Stimulated activated naive CD8-positive, alpha-beta T cell treated with anti-CD3 and anti-CD28 coated beads, Interleukin-15, Interleukin-2, amounts not matched to agents 100 U/mL and 50 U/mL, for 24 hours (primary cell): Measurements from ENCODE around the gene FOLR3.
A peak's percentile ranks its signal among the peaks of the same experiment; 100 is the strongest.
"Not testable (repeated sequence)": the region's sequence is repeated elsewhere in the genome, so short reads cannot be mapped to it uniquely, and the experiment has no call there.

Experiments
- ATAC-seq: fragments of 150-1000 bp; cut with Tn5 transposase; one replicate; pipeline ENCODE4 v1.10.0; 2021
- DNase-seq: peaks from one replicate; pipeline ENCODE4 v3.0.0; 2021

Gene FOLR3

GRCh38 chr11:72123117-72123653 lies 12.3 kb upstream of the FOLR3 start:
- ATAC-seq (no peak), DNase-seq (no peak)

GRCh38 chr11:72124046-72124445 lies 11.5 kb upstream of the FOLR3 start:
- no peak for ATAC-seq
- no peak for DNase-seq

- DNase-seq = no peak
- no peak for ATAC-seq
Observed at GRCh38 chr11:72125956-72126355, 9.6 kb upstream of the FOLR3 start.

GRCh38 chr11:72127923-72128322 lies 7.6 kb upstream of the FOLR3 start:
- DNase-seq = no peak

GRCh38 chr11:72129381-72129780 lies 6.1 kb upstream of the FOLR3 start:
- ATAC-seq (no peak), DNase-seq (no peak)

More at GRCh38 chr11:72127923-72128322, 7.6 kb upstream of the FOLR3 start:
- no peak for ATAC-seq

- DNase-seq (no peak), ATAC-seq (no peak)
Observed at GRCh38 chr11:72132646-72133045, 2.9 kb upstream of the FOLR3 start.

GRCh38 chr11:72135891-72136683 lies 562 bp downstream of the FOLR3 start:
- no peak for DNase-seq
- ATAC-seq = no peak

GRCh38 chr11:72136684-72137262 lies 1.2 kb downstream of the FOLR3 start:
- ATAC-seq (peak; percentile 25), DNase-seq (no peak)

- DNase-seq (no peak), ATAC-seq (no peak)
Observed at GRCh38 chr11:72138821-72139390, 3.4 kb downstream of the FOLR3 start.

- ATAC-seq = no peak
- no peak for DNase-seq
Observed at GRCh38 chr11:72139500-72139899, 4.0 kb downstream of the FOLR3 start.

- ATAC-seq (peak; percentile 17), DNase-seq (no peak)
Observed at GRCh38 chr11:72140661-72141060, 5.1 kb downstream of the FOLR3 start.

GRCh38 chr11:72141066-72141465 lies 5.5 kb downstream of the FOLR3 start:
- DNase-seq = peak; percentile 23
- peak; percentile 76 for ATAC-seq

- not testable (repeated sequence) for DNase-seq, ATAC-seq
Observed at GRCh38 chr11:72142086-72142485, 6.6 kb downstream of the FOLR3 start.

- not testable (repeated sequence) for ATAC-seq, DNase-seq
Observed at GRCh38 chr11:72142543-72142942, 7.0 kb downstream of the FOLR3 start.

GRCh38 chr11:72144807-72145565 lies 9.5 kb downstream of the FOLR3 start:
- ATAC-seq (no peak), DNase-seq (no peak)

- no peak for ATAC-seq
- no peak for DNase-seq
Observed at GRCh38 chr11:72146625-72147024, 11.1 kb downstream of the FOLR3 start.

- ATAC-seq = no peak
- no peak for DNase-seq
Observed at GRCh38 chr11:72150882-72151281, 15.4 kb downstream of the FOLR3 start.

- DNase-seq, ATAC-seq: not testable (repeated sequence)
Observed at GRCh38 chr11:72153874-72154273, 18.3 kb downstream of the FOLR3 start.

GRCh38 chr11:72154816-72155215 lies 19.3 kb downstream of the FOLR3 start:
- ATAC-seq = no peak
- DNase-seq = no peak

- no peak for ATAC-seq
- no peak for DNase-seq
Observed at GRCh38 chr11:72155751-72156150, 20.2 kb downstream of the FOLR3 start.

GRCh38 chr11:72157131-72157530 lies 21.6 kb downstream of the FOLR3 start:
- DNase-seq (no peak), ATAC-seq (no peak)

- DNase-seq (no peak), ATAC-seq (no peak)
Observed at GRCh38 chr11:72160319-72160718, 24.8 kb downstream of the FOLR3 start.
